Endothelial cell of hepatic sinusoid (primary cell): ENCODE results near the gene EDNRA.

Source experiments
- in situ Hi-C: cut with HindIII; loops from 2 replicates; pipeline ENCODE4 v1.10.0; 2017; ENCODE audit warnings: low sequenced_read_pairs

EDNRA gene

DNA sequence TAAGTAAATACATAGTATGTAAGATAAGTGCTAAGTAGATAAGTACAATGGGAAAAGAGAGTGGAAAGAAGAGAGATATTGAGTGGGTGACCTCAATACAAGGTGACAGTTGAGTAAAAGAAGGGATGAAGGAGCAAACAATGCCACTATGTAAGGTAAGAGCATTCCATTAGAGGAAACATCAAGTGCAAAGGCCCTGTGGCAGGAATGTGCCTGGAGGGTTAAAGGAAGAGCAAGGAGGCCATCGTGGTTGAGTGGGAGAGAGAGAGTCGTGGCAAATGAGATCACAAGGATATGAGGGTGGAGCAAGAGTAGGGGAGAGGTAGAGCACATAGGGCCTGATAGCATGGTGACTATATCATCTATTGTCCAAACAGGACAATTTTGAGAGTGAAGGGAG lies 13.4 kb downstream of the EDNRA start:
- in situ Hi-C loops, result no loop called here

DNA sequence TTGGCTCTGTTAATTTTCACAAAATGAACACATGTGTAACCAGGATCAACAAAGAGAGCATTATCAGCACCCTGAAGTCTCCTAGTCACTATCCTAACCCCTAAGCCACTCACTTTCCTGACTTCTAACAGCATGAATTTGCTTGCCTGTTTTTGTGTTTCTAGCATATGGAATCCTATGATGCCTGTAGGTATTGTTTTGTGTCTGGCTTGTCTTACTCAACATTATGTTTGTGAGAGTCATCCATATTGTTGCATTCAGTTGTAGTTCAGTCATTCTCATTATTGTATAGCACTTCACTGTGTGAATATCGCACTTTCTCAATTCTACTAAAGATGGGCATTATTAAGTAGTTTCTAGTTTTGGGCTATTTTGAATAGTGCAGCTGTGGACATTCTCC lies 15.6 kb downstream of the EDNRA start:
- in situ Hi-C loops, result no loop called here

DNA sequence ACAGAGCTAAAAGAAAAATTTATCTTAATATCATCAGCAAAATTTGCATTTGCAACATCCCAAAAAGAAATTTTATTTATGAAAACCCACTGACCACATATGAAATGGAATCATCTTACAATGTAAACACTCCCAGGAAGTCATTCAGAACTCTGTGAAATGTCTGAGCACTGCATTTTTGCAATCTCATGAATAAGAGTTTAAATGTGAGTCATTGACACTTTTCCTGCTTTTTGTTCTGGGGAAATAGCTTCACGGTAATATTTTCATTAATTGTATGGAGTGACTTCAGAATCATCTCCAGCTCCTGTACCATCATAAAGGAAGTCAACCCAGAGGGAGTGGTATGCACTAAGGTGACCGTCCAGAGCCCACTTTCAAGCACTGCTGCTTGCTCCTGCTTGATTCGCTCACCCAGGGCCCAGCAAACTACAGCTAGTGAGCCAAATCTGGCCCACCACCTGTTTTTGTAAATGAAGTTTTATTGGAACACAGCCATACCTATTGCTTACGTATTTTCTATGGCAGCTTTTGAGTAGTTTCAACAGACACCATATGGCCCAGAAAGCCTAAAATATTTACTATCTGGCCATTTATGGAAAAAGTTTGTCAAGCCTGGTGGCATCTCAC lies 17.2 kb downstream of the EDNRA start:
- in situ Hi-C loops, result no loop called here

DNA sequence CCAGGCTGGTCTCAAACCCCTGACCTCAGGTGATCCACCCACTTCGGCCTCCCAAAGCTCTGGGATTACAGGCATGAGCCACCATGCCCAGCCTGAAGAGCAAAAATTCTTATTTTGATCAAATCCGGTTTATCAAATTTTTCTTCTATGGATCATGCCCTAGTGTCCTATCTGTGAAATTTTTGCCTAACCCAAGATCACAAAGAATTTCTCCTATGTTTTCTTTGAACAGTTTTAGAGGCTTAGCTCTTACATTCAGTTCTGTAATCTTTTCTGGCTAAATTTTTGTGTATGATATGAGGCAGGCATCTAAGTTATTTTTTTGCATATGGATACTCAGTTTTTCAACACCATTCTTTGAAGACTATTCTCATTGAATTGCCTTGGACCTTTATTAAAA lies 27.4 kb downstream of the EDNRA start:
- in situ Hi-C loops, result no loop called here

DNA sequence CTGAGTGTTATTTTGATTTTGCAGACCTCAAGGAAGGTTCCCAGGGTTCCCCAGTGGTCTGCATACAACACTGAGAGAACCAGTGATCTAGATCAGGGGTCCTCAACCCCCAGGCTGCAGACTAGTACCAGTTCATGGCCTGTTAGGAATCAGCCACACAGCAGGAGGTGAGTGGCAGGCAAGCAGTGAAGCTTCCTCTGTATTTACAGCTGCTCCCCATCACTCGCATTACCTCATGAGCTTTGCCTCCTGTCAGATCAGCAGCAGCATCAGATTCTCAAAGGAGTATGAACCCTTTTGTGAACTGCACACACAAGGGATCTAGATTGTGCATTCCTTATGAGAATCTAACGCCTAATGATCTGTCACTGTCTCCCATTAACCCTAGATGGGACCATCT lies 28.5 kb downstream of the EDNRA start:
- in situ Hi-C loops, result no loop called here

DNA sequence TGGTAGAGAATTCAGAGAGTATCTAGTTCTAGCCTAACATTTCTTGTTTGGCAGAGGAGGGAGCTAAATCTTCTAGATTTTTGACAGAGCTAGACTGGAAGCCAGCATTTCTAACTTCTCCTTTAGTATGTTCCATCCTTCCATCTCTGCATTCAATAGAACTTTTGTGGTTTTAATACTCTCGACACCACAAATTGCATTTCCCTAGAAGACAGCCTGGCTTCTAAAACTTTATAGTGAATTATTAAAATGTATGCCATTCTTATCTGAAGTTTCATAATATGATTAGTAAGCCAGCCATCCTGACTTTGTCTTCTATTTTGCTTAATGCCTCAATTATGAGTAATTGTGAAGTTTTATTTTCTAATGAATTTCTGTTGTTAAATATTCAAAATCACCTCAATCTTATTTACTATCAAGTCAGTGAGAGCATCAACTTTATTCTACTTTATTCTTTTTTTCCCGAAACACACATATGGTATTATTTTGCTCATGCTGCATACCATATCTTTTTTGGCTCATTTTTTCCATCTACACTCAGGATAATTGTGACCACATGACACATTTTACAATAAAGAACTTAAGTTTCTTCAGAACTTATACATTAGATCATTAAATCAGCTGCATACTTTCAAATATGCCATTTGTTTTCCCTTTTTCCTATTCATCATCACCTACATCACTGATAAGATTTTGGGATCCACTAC lies 30.2 kb downstream of the EDNRA start:
- in situ Hi-C loops, result no loop called here

DNA sequence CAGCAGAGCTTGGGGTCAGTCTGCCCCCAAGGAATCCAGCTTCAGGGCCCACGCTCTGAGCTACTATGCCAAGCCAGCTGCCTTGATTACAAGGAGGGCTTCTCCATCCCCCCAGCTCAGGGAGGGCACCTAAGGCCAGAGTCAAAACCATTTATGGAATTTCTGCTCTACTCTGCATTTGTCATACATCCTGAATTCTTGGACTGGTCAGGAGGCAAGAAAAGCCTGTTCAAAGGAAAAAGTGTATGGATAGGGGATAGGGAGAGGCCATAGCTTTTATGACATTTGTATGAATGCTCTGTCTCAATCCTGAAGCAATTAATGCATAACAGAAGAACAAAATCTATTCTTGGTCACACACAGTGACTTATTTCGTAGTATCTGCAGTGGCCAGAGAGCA lies 32.2 kb downstream of the EDNRA start:
- in situ Hi-C loops, result no loop called here

DNA sequence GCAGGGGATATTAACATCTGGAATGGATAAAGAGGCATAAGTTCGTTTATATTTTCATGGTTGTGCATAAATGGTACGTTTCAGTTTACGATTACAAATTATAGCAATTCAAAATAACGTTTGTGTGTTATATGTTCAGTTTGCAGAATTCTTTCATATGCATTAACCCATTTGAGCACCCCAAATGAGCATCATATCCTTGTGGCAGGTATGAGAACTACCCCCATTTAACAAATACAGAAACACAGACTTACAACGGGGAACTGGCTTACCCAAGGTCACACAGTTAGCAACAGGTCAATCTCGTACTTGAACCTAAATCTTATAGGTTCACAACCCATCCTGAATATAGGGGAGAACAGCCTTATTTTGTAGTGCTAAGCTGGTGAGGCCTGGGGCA lies 33.1 kb downstream of the EDNRA start:
- in situ Hi-C loops, result no loop called here

DNA sequence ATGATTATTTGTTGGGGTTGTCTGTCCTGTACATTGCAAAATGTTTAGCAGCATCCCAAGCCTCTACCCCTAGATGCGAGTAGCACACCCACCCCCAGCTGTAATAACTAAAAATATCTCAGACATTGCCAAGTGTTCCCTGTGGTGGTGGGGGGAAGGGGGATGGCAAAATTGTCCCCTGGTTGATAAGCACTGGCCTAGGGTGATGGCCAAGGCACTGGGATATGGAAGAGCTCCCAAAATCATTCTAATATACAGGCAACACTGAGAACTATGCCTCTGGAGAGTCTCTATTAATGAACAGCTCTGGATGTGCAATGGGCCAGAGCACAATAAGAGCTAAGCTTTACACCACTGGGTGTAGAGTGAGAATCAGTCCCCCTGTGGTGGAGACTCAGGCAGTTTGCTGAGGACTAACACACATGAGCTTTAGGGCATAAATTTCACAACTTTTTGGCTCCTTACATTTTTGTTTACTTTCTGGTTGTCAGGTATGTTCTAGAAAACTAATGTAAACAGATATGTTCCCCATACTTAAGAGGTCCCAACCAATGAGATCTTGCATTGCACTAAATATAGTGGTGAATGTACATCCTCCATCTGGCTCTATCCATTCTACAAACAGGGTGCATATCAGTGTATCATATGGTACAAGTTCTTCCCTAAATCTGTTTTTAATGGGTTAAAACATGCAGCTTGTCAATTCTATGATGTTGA lies 34.5 kb downstream of the EDNRA start:
- in situ Hi-C loops, result no loop called here

DNA sequence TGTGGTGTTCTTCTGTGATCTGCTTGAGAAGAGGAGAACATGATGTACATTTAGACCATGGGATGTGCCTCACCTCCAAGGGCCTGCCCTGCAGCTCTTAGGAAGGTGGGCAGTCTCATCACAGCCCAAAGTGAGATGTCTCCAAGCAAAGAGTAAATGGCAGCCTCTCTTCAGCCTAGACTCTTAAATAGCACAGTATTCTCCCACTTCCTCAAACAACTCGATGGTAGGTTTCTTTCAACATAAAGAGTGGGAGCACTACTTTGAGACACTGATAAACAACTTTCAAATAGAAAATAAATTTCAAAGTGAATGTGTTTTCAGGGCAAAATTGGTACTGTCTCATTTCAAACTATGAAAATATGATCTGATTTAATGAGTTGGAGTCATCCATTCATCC lies 35.2 kb downstream of the EDNRA start:
- in situ Hi-C loops, result no loop called here

DNA sequence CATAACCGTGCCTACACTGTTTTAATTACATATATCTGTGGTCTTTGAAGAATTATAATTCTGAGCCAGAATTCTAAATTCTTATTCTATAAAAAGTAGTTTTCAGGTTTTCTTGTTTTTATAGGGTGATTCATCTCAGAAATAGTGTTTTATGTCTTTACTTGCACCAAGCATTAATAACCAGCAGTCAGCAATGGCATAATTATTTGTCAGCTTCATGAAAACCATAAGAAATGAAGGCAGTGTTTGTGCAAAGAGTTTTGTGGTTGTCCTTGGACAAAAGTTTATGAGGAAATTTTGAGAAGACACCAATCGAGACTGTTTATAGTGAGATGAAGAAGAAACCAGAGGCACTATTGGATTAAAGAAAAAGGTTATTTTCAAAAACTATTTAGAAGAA lies 37.2 kb downstream of the EDNRA start:
- in situ Hi-C loops, result no loop called here

DNA sequence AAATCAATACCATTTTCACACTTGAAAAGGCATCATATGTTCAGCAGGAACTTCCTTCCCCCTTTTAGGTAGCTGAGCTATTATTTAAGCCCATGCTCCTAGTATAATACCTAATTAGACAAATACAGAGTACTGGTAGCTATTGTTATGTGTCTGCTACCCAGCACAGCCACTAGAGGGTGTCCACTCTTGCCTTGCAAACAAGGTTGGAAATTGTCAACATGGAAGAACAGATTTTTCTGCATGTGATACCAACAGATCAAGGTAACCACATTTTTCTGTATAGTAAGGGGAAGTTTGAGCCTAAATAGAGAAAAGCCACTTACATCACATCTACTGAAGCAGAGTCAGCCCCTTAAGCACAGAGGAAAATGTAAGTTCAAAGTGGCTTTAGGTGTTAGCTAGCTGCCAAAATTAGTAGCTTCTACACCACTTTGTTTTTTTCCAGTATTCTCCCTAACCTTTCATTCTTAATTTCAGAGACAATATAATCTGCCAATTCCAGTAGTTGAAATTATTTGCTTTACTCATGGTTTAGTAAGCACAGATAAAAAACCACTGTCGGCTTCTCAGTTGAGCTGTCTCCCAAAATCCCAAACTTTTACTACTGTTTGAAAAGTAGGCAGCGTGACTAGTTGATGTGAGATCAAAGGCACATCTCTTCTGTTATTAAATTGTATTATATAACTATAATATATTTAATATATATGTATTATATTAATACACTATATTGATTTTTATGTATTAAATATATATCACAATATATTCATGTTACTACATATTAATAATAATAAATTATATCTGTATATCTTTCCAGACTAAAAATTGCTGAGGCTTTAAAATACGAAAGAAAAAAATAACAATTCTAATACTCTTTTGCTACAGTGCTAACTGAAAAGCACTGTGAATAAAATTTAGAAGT lies 38.2 kb downstream of the EDNRA start:
- in situ Hi-C loops, result no loop called here

DNA sequence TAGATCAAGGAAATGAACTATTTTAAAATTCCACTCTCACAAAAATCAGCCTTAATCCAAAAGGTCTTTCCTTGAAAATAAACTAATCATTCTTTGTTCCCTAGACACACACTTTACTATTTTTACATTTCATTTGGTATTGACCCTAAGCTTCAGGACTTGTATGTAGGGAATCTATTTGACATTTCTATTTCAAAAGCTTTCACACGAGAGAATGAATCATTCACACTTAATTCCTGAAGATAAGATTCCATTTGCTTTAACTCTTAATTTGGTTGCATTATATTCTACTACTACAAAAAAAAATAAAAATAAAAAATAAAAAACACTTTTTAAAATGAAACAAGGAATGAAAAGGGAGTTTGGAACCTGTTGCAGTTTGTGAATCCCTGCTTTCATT lies 43.7 kb downstream of the EDNRA start:
- in situ Hi-C loops, result no loop called here

DNA sequence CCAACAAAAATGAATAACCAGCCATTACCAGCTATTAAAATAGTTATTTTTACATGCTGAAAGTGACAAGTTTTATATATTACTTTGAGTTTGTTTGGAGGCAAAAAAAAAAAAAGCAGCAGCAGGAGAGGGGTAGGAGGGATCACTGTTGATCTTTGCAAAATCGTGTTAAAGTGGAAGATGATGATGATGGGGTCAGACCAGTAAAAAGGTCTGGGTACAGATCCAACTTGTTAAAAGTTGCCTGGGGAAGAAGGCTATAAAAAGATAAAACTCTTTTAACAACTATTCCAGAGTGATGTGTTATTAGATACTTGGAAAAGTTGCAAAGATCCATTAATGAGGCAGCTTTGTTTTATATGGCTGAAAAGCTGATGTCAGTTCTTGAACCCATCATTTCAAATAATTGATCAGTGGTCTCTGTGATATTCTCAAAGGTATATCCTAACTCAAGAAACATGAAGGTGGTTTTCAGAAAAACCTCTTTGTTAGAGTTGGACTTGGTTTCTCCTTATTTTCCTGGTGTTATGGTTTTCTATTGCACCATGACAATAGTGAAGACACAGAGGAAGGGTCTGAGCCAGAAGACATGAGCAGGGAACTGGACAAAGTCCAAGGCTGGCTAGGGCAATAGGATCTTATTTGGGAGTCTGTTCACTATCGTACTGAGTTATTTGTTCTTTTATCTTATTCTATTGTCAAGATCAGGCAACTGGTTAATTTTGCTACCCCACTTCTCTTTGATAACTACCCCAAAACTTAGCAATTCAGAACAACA lies 44.8 kb downstream of the EDNRA start:
- in situ Hi-C loops, result no loop called here

DNA sequence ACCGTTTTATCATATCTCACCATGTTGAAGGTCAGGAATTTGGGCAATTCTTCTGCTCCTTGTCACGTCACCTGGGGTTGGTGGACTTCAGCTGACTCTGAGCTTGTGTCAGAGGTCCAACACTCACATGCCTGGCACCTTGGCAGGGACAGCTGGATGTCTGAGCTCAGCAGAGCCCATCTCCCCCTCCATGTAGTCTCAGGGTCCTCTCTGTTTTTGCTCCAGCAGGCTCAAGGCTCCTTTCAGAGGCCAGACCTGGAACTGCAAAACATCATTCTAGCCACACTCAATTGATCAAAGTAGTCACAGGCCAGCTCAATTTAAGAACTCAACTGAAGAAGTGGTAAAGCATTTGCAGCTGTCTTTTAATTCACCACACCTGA lies 45.4 kb downstream of the EDNRA start:
- in situ Hi-C loops, result no loop called here

DNA sequence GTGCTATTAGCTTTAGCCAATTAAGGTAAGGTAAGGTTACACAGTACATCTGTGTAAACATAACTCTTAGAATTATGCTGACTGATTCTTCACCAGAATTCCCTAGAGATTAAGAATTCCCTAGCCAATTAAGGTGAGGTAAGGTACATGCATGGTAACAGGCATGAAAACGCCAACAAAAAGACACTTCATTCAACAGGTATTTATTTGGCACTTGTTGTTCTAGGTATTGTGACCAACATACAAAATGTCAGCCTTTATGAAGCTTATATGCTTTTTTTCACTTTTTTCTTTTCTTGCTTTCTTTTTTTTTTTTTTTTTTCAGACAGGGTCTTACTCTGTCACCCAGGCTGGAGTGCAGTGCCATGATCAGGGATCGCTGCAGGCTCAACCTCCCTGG lies 47.2 kb downstream of the EDNRA start:
- in situ Hi-C loops, result no loop called here

DNA sequence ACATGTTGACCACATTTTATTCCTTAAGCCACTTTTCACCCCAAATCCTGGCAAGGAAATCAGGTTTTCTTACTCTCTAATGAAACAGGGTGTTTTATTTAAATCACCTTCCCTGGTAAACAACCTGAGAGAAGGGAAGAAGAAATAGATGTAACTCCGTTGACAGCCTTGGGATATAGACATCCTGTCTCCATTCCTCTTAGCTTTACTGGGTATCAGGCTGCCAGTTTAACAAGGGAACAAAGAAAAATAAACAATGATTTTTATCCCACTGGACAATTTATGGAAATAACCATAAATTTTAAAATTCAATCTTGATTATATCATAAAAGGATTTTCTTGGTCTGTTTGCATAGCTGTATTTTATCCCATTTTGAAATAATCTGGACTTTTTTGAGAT lies 49.2 kb downstream of the EDNRA start:
- in situ Hi-C loops, result no loop called here

DNA sequence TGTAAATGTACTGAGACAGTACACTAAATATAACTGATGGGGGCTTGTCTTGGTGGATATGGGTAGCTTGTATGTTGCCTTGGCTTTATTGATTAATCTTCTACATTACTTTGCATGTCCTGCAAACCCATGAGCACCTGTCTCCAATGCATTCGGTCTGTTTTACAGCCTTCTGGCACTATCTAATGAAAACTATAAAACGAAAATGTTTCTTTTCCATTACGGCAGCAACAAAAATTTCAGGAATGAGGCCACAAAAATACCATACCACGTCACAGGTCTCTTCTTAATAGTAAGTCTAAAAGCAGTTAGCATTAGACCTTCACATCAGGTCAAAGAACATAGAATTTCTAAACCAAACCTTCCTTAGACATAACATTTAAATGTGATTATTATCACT lies 49.8 kb downstream of the EDNRA start:
- in situ Hi-C loops, result no loop called here

DNA sequence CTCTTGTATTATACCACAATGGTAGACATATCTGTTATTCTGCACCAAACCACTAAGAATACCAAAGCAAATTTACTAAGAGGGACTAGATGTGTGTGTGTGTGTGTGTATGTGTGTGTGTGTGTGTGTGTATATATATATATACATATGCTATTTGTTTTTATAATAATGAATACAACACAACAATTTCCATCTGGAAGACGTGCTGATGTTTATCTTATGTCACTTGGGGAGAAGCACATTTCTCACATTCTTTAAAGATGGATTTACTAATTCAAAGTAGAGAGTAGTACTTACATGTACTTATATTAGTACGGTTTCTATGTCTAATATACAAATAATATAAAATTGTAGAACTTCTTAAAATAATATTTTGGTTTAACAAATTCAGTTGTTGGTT lies 52.0 kb downstream of the EDNRA start:
- in situ Hi-C loops, result no loop called here

DNA sequence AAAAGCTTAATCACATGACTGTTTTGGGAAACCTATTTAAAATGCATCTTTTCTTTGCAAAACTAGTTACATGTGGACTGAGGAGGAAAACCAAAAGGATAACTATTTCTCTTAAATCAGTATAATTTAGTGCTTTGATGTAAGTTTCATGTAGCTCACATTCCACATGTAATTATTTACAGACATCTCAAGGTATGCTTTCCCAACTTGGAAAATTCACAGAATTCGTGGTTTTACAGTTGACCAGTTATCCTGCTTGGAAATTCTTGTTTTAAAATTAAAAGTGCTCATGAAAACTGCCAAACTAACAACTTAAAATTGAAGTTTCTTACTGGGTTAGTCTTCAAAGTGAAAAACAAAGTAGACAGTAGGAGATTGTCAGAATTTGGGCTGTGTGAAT lies 52.4 kb downstream of the EDNRA start:
- in situ Hi-C loops, result no loop called here

DNA sequence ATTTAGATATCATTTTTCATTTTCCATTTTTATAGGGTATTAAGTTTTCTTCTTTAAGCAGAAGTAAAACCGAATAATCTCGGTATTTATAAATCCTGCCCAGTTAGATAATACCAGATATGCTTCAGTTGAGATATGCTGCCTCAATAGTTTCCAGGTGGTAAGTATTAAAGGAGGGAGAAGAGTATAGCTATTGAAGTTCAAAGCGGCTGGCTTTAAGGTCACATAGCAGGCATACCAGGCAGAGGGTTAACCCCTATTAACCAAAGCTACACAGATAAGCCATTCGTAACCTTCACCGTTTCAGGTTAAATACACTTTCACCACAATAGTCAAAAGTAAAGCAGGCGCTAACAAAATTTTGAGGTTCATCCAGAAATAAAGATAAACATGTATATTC lies 54.2 kb downstream of the EDNRA start:
- in situ Hi-C loops, result no loop called here
